WTC11 (cell line): Measurements from ENCODE around the gene LPCAT1.

Source experiments
- E2F1 ChIP-seq: sonication (generic); formaldehyde crosslinking; IDR thresholded peaks from 2 replicates; pipeline ENCODE4 v1.8.0; 2022; ENCODE audit warnings: mild to moderate bottlenecking, missing genetic modification reagents
- FOXJ3 ChIP-seq: sonication (generic); formaldehyde crosslinking; IDR thresholded peaks from 2 replicates; pipeline ENCODE4 v1.9.0; 2021; ENCODE audit warnings: missing genetic modification reagents, mild to moderate bottlenecking, borderline replicate concordance
- IRF2 ChIP-seq: sonication (generic); formaldehyde crosslinking; IDR thresholded peaks from 2 replicates; pipeline ENCODE4 v1.8.0; 2022; ENCODE audit warnings: low read depth, missing genetic modification reagents, borderline replicate concordance
- MLX ChIP-seq: sonication (generic); formaldehyde crosslinking; IDR thresholded peaks from 2 replicates; pipeline ENCODE4 v1.8.1; 2023; ENCODE audit warnings: mild to moderate bottlenecking, missing genetic modification reagents, moderate library complexity
- MXD4 ChIP-seq: fragments of 250-450 bp; sonication (Bioruptor Pico); IDR thresholded peaks from 2 replicates; pipeline ENCODE4 v1.8.0; 2021; ENCODE audit warnings: mild to moderate bottlenecking, moderate library complexity, borderline replicate concordance
- NFE2L1 ChIP-seq: sonication (generic); formaldehyde crosslinking; IDR thresholded peaks from 2 replicates; pipeline ENCODE4 v1.8.1; 2023; ENCODE audit warnings: missing genetic modification reagents
- NR1H2 ChIP-seq: sonication (generic); formaldehyde crosslinking; IDR thresholded peaks from 2 replicates; pipeline ENCODE4 v1.9.0; 2021; ENCODE audit warnings: mild to moderate bottlenecking, moderate library complexity, missing genetic modification reagents
- SOX15 ChIP-seq: fragments of 250-450 bp; sonication (Bioruptor Pico); IDR thresholded peaks from 2 replicates; pipeline ENCODE4 v1.9.0; 2021; ENCODE audit warnings: mild to moderate bottlenecking
- TP53 ChIP-seq: sonication (generic); formaldehyde crosslinking; IDR thresholded peaks from 2 replicates; pipeline ENCODE4 v1.8.1; 2023; ENCODE audit warnings: mild to moderate bottlenecking, missing genetic modification reagents
- TF ChIP-seq, protein P1 (sequence below): fragments of 200-600 bp; IDR thresholded peaks from 2 replicates; pipeline ENCODE4 v1.8.0; 2022; ENCODE audit warnings: antibody characterized with exemption
- TF ChIP-seq, protein P2 (sequence below): sonication (generic); formaldehyde crosslinking; IDR thresholded peaks from 2 replicates; pipeline ENCODE4 v1.8.1; 2022; ENCODE audit warnings: low read depth, missing genetic modification reagents, borderline replicate concordance
- TF ChIP-seq, protein P3 (sequence below): sonication (generic); formaldehyde crosslinking; IDR thresholded peaks from 2 replicates; pipeline ENCODE4 v1.8.0; 2022; ENCODE audit warnings: mild to moderate bottlenecking, missing genetic modification reagents

- TF ChIP-seq MXD4 (CRISPR knock-in tag): no peak
- TF ChIP-seq E2F1 (CRISPR knock-in tag): no peak
- TF ChIP-seq, protein P1, sequence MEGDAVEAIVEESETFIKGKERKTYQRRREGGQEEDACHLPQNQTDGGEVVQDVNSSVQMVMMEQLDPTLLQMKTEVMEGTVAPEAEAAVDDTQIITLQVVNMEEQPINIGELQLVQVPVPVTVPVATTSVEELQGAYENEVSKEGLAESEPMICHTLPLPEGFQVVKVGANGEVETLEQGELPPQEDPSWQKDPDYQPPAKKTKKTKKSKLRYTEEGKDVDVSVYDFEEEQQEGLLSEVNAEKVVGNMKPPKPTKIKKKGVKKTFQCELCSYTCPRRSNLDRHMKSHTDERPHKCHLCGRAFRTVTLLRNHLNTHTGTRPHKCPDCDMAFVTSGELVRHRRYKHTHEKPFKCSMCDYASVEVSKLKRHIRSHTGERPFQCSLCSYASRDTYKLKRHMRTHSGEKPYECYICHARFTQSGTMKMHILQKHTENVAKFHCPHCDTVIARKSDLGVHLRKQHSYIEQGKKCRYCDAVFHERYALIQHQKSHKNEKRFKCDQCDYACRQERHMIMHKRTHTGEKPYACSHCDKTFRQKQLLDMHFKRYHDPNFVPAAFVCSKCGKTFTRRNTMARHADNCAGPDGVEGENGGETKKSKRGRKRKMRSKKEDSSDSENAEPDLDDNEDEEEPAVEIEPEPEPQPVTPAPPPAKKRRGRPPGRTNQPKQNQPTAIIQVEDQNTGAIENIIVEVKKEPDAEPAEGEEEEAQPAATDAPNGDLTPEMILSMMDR: no peak
- no peak for TF ChIP-seq MLX
- TF ChIP-seq, protein P2, sequence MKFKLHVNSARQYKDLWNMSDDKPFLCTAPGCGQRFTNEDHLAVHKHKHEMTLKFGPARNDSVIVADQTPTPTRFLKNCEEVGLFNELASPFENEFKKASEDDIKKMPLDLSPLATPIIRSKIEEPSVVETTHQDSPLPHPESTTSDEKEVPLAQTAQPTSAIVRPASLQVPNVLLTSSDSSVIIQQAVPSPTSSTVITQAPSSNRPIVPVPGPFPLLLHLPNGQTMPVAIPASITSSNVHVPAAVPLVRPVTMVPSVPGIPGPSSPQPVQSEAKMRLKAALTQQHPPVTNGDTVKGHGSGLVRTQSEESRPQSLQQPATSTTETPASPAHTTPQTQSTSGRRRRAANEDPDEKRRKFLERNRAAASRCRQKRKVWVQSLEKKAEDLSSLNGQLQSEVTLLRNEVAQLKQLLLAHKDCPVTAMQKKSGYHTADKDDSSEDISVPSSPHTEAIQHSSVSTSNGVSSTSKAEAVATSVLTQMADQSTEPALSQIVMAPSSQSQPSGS: no peak
- TF ChIP-seq, protein P3, sequence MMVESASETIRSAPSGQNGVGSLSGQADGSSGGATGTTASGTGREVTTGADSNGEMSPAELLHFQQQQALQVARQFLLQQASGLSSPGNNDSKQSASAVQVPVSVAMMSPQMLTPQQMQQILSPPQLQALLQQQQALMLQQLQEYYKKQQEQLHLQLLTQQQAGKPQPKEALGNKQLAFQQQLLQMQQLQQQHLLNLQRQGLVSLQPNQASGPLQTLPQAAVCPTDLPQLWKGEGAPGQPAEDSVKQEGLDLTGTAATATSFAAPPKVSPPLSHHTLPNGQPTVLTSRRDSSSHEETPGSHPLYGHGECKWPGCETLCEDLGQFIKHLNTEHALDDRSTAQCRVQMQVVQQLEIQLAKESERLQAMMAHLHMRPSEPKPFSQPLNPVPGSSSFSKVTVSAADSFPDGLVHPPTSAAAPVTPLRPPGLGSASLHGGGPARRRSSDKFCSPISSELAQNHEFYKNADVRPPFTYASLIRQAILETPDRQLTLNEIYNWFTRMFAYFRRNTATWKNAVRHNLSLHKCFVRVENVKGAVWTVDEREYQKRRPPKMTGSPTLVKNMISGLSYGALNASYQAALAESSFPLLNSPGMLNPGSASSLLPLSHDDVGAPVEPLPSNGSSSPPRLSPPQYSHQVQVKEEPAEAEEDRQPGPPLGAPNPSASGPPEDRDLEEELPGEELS (CRISPR knock-in tag): no peak
- TF ChIP-seq NR1H2 (CRISPR knock-in tag): no peak
- TF ChIP-seq IRF2 (CRISPR knock-in tag): no peak
- no peak for TF ChIP-seq FOXJ3 (CRISPR knock-in tag)
- no peak for TF ChIP-seq SOX15 (CRISPR knock-in tag)
- TF ChIP-seq NFE2L1 (CRISPR knock-in tag): no peak
- no peak for TF ChIP-seq TP53 (CRISPR knock-in tag)
These were observed 7.7 kb downstream of the LPCAT1 start for GRCh38 chr5:1515921-1516571.
